SJCRH30 (cell line): Measurements from ENCODE around the gene XRRA1. TPM values are rescaled to one million over a fixed set of nuclear protein-coding genes. Genes with fewer than 3 reads are reported as not detected.
"Not testable (repeated sequence)": the region's sequence is repeated elsewhere in the genome, so short reads cannot be mapped to it uniquely, and the experiment has no call there.

Source experiments
- DNase-seq, 2 experiments: peaks; one replicate each; pipeline ENCODE4 v3.0.0-alpha.2; 2015 to 2020
- H3K27ac ChIP-seq: fragments of 250-450 bp; sonication (Bioruptor Pico); 2 replicates; pipeline ENCODE4 v1.5.1; 2020; ENCODE audit warnings: mild to moderate bottlenecking, moderate library complexity
- H3K27me3 ChIP-seq: fragments of 250-450 bp; sonication (Bioruptor Pico); 2 replicates; pipeline ENCODE4 v1.5.1; 2020; ENCODE audit warnings: mild to moderate bottlenecking, moderate library complexity
- H3K36me3 ChIP-seq: fragments of 250-450 bp; sonication (Bioruptor Pico); 2 replicates; pipeline ENCODE4 v1.5.1; 2020; ENCODE audit warnings: mild to moderate bottlenecking, moderate library complexity
- H3K4me1 ChIP-seq: fragments of 250-450 bp; sonication (Bioruptor Pico); 2 replicates; pipeline ENCODE4 v1.5.1; 2020; ENCODE audit warnings: mild to moderate bottlenecking, moderate library complexity
- H3K4me3 ChIP-seq: fragments of 250-450 bp; sonication (Bioruptor Pico); 2 replicates; pipeline ENCODE4 v1.5.1; 2020; ENCODE audit warnings: mild to moderate bottlenecking, moderate library complexity
- H3K9me3 ChIP-seq: fragments of 250-450 bp; sonication (Bioruptor Pico); replicated peaks from 2 replicates; pipeline ENCODE4 v1.5.1; 2020; ENCODE audit warnings: mild to moderate bottlenecking, moderate library complexity
- total RNA-seq: library from RNA; depleted of rRNA; stranded (reverse); fragments of >200 nt; shearing (Covaris generic); gene quantifications from 2 replicates; pipeline ENCODE4 v1.2.3, GENCODE V29; 2014

Gene XRRA1
- total RNA-seq, 1 experiment from 2014 or later = 5.7 TPM

- Histone ChIP-seq H3K27ac (no peak overlapping the region), H3K36me3 (no peaks in the 10 kb centered on the region), H3K4me1 (no peaks in the 10 kb centered on the region), H3K4me3 (no peak overlapping the region), H3K9me3 (no peaks in the 10 kb centered on the region), H3K27me3 (no peaks in the 10 kb centered on the region)
- no peak for DNase-seq
Measured at GRCh38 chr11:74895340-74896116, 53.4 kb downstream of the XRRA1 start.

GRCh38 chr11:74893015-74893414 lies 55.9 kb downstream of the XRRA1 start:
- not testable (repeated sequence) for H3K4me1 ChIP-seq, H3K36me3 ChIP-seq, H3K4me3 ChIP-seq, H3K27me3 ChIP-seq, H3K9me3 ChIP-seq, DNase-seq, H3K27ac ChIP-seq

GRCh38 chr11:74877132-74877531 lies 71.8 kb downstream of the XRRA1 start:
- Histone ChIP-seq H3K9me3 (no peaks in the 10 kb centered on the region), H3K4me3 (no peak overlapping the region), H3K36me3 (peaks cover 11% of the 10 kb centered on the region), H3K27me3 (no peaks in the 10 kb centered on the region), H3K27ac (no peak overlapping the region), H3K4me1 (no peaks in the 10 kb centered on the region)
- DNase-seq = peak; percentile 11 to 22

- Histone ChIP-seq H3K27ac (no peak overlapping the region), H3K4me1 (no peaks in the 10 kb centered on the region), H3K27me3 (no peaks in the 10 kb centered on the region), H3K4me3 (no peak overlapping the region), H3K36me3 (peaks cover 11% of the 10 kb centered on the region), H3K9me3 (peaks cover 13% of the 10 kb centered on the region)
- peak in 1 of 2 experiments; percentile 22 for DNase-seq
Measured at GRCh38 chr11:74871037-74871436, 77.9 kb downstream of the XRRA1 start.

- Histone ChIP-seq H3K36me3 (peaks cover 11% of the 10 kb centered on the region), H3K4me3 (no peak overlapping the region), H3K27ac (no peak overlapping the region), H3K9me3 (peaks cover 13% of the 10 kb centered on the region), H3K4me1 (no peaks in the 10 kb centered on the region), H3K27me3 (no peaks in the 10 kb centered on the region)
- peak; percentile 26 to 57 for DNase-seq
Measured at GRCh38 chr11:74870485-74870884, 78.4 kb downstream of the XRRA1 start.

GRCh38 chr11:74866557-74866956 lies 82.3 kb downstream of the XRRA1 start:
- Histone ChIP-seq H3K9me3 (peaks cover 12% of the 10 kb centered on the region), H3K36me3 (peaks cover 12% of the 10 kb centered on the region)

GRCh38 chr11:74863410-74863809 lies 85.5 kb downstream of the XRRA1 start:
- no peaks in the 10 kb centered on the region for H3K27me3 ChIP-seq
- H3K4me1 ChIP-seq = no peaks in the 10 kb centered on the region
- H3K36me3 ChIP-seq = peaks cover 14% of the 10 kb centered on the region
- no peak overlapping the region for H3K4me3 ChIP-seq
- H3K27ac ChIP-seq = no peak overlapping the region
- DNase-seq = no peak
- peaks cover 14% of the 10 kb centered on the region for H3K9me3 ChIP-seq

More at GRCh38 chr11:74866557-74866956, 82.3 kb downstream of the XRRA1 start:
- no peak for DNase-seq
- no peaks in the 10 kb centered on the region for H3K27me3 ChIP-seq
- no peak overlapping the region for H3K27ac ChIP-seq
- no peak overlapping the region for H3K4me3 ChIP-seq
- no peaks in the 10 kb centered on the region for H3K4me1 ChIP-seq

- Histone ChIP-seq H3K9me3 (0 out of 2 replicates have a peak, but pooled peaks cover 5% of the 10 kb centered on the region), H3K27me3 (no peaks in the 10 kb centered on the region), H3K36me3 (peaks cover 11% of the 10 kb centered on the region), H3K4me1 (no peaks in the 10 kb centered on the region), H3K4me3 (no peak overlapping the region), H3K27ac (no peak overlapping the region)
- DNase-seq = no peak
Measured at GRCh38 chr11:74860743-74861142, 88.1 kb downstream of the XRRA1 start.

- Histone ChIP-seq H3K27ac (no peak overlapping the region), H3K9me3 (no peaks in the 10 kb centered on the region), H3K4me3 (no peak overlapping the region), H3K36me3 (peaks cover 5% of the 10 kb centered on the region), H3K4me1 (no peaks in the 10 kb centered on the region), H3K27me3 (no peaks in the 10 kb centered on the region)
- no peak for DNase-seq
Measured at GRCh38 chr11:74853223-74853622, 95.7 kb downstream of the XRRA1 start.

GRCh38 chr11:74849525-74850391 lies 99.1 kb downstream of the XRRA1 start:
- Histone ChIP-seq H3K27me3 (no peaks in the 10 kb centered on the region), H3K4me1 (no peaks in the 10 kb centered on the region), H3K27ac (no peak overlapping the region), H3K36me3 (peaks cover 9% of the 10 kb centered on the region), H3K9me3 (no peaks in the 10 kb centered on the region), H3K4me3 (no peak overlapping the region)
- DNase-seq = no peak

GRCh38 chr11:74847895-74848294 lies 101.0 kb downstream of the XRRA1 start:
- Histone ChIP-seq H3K27me3 (no peaks in the 10 kb centered on the region), H3K9me3 (no peaks in the 10 kb centered on the region), H3K36me3 (peaks cover 15% of the 10 kb centered on the region), H3K4me3 (no peak overlapping the region), H3K27ac (no peak overlapping the region), H3K4me1 (no peaks in the 10 kb centered on the region)
- DNase-seq = no peak

GRCh38 chr11:74847395-74847794 lies 101.5 kb downstream of the XRRA1 start:
- no peak overlapping the region for H3K27ac ChIP-seq
- no peak for DNase-seq
- no peaks in the 10 kb centered on the region for H3K27me3 ChIP-seq
- H3K36me3 ChIP-seq = peaks cover 18% of the 10 kb centered on the region
- no peaks in the 10 kb centered on the region for H3K9me3 ChIP-seq
- H3K4me1 ChIP-seq = no peaks in the 10 kb centered on the region
- H3K4me3 ChIP-seq = no peak overlapping the region

GRCh38 chr11:74846770-74847169 lies 102.1 kb downstream of the XRRA1 start:
- no peak overlapping the region for H3K4me3 ChIP-seq
- H3K9me3 ChIP-seq = no peaks in the 10 kb centered on the region
- no peaks in the 10 kb centered on the region for H3K27me3 ChIP-seq
- no peaks in the 10 kb centered on the region for H3K4me1 ChIP-seq
- H3K36me3 ChIP-seq = peaks cover 22% of the 10 kb centered on the region
- H3K27ac ChIP-seq = no peak overlapping the region
- no peak for DNase-seq

- no peak for DNase-seq
- Histone ChIP-seq H3K4me1 (no peaks in the 10 kb centered on the region), H3K36me3 (peaks cover 20% of the 10 kb centered on the region)
Measured at GRCh38 chr11:74845978-74846517, 102.8 kb downstream of the XRRA1 start.

GRCh38 chr11:74844865-74845264 lies 104.0 kb downstream of the XRRA1 start:
- no peaks in the 10 kb centered on the region for H3K27me3 ChIP-seq
- peaks cover 26% of the 10 kb centered on the region for H3K36me3 ChIP-seq
- no peak overlapping the region for H3K4me3 ChIP-seq
- H3K9me3 ChIP-seq = no peaks in the 10 kb centered on the region
- no peaks in the 10 kb centered on the region for H3K4me1 ChIP-seq
- DNase-seq = no peak
- H3K27ac ChIP-seq = no peak overlapping the region

More at GRCh38 chr11:74845978-74846517, 102.8 kb downstream of the XRRA1 start:
- Histone ChIP-seq H3K9me3 (no peaks in the 10 kb centered on the region), H3K27me3 (no peaks in the 10 kb centered on the region), H3K27ac (no peak overlapping the region), H3K4me3 (no peak overlapping the region)
